Measurements from ENCODE around the gene KANSL3. TPM values are rescaled to one million over a fixed set of nuclear protein-coding genes. Genes with fewer than 3 reads are reported as not detected.

KANSL3 gene
- total and polyA plus RNA-seq, 2 experiments from 2014 or later: 8.9 to 31.4 TPM

- no peak for TF ChIP-seq REST (IDR thresholded peaks at IDR 0.05; ENCODE audit: unreplicated experiment)
These were observed 46.6 kb downstream of the KANSL3 start (continued) for GRCh38 chr2:96591494-96591893.

GRCh38 chr2:96591054-96591453 is 47.1 kb downstream of the KANSL3 start:
- H3K4me2 ChIP-seq: no peak overlapping the region
- DNase-seq (ENCODE audit: low spot score) (no peak), ATAC-seq (no peak)
- no peaks in the 10 kb centered on the region for H3K27me3 ChIP-seq (ENCODE audit: insufficient read depth)
- no peaks in the 10 kb centered on the region for H3K79me2 ChIP-seq (replicated peaks; ENCODE audit: insufficient read depth)
- no peak overlapping the region for H3K4me3 Mint-ChIP-seq
- H3K4me1 ChIP-seq (ENCODE audit: insufficient read depth): 0 out of 2 replicates have a peak, but pooled peaks cover 4% of the 10 kb centered on the region
- H3K9me3 Mint-ChIP-seq: no peaks in the 10 kb centered on the region
- H3K4me3 ChIP-seq: no peak overlapping the region
- H4K20me1 ChIP-seq (replicated peaks; ENCODE audit: insufficient read depth): no peaks in the 10 kb centered on the region; the same call in 1 of the 2 replicates
- peaks cover 9% of the 10 kb centered on the region; the same call in 2 of the 3 replicates for H3K4me1 Mint-ChIP-seq
- H3K27ac Mint-ChIP-seq: no peak overlapping the region
- H2AFZ ChIP-seq: no peak overlapping the region
- no peak overlapping the region for H3K27ac ChIP-seq (ENCODE audit: low read depth)
- H3K9me2 ChIP-seq (ENCODE audit: insufficient read depth): no peaks in the 10 kb centered on the region
- no peaks in the 10 kb centered on the region for H3K27me3 Mint-ChIP-seq (ENCODE audit: insufficient read depth, low read depth, poor library complexity)
- TF ChIP-seq ZNF114 (CRISPR knock-in tag; IDR thresholded peaks at IDR 0.05): no peak
- TF ChIP-seq CREB1 (CRISPR knock-in tag; IDR thresholded peaks at IDR 0.05; ENCODE audit: low read depth): no peak
- no peak for TF ChIP-seq EZH2 (IDR thresholded peaks at IDR 0.05; ENCODE audit: low read depth, unreplicated experiment)
- TF ChIP-seq POLR2AphosphoS5 (IDR thresholded peaks at IDR 0.05; ENCODE audit: low read depth): no peak
- TF ChIP-seq ETS1 (IDR thresholded peaks at IDR 0.05): no peak
- TF ChIP-seq JUNB (IDR thresholded peaks at IDR 0.05; ENCODE audit: unreplicated experiment): no peak
- TF ChIP-seq, protein P1, sequence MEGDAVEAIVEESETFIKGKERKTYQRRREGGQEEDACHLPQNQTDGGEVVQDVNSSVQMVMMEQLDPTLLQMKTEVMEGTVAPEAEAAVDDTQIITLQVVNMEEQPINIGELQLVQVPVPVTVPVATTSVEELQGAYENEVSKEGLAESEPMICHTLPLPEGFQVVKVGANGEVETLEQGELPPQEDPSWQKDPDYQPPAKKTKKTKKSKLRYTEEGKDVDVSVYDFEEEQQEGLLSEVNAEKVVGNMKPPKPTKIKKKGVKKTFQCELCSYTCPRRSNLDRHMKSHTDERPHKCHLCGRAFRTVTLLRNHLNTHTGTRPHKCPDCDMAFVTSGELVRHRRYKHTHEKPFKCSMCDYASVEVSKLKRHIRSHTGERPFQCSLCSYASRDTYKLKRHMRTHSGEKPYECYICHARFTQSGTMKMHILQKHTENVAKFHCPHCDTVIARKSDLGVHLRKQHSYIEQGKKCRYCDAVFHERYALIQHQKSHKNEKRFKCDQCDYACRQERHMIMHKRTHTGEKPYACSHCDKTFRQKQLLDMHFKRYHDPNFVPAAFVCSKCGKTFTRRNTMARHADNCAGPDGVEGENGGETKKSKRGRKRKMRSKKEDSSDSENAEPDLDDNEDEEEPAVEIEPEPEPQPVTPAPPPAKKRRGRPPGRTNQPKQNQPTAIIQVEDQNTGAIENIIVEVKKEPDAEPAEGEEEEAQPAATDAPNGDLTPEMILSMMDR (conservative IDR thresholded peaks at IDR 0.05; ENCODE audit: low read depth in 2 of 2): no peak
- TF ChIP-seq ZNF331 (CRISPR knock-in tag; IDR thresholded peaks at IDR 0.05; ENCODE audit: low read depth): no peak
- no peak for TF ChIP-seq NANOG (IDR thresholded peaks at IDR 0.05; ENCODE audit: borderline replicate concordance)
- no peak for TF ChIP-seq REST (IDR thresholded peaks at IDR 0.05; ENCODE audit: unreplicated experiment)
- H3K36me3 ChIP-seq (ENCODE audit: insufficient read depth): 0 out of 2 replicates have a peak, but pooled peaks cover 16% of the 10 kb centered on the region
- peaks cover 31% of the 10 kb centered on the region for H3K36me3 Mint-ChIP-seq (ENCODE audit: low read depth)
- H3F3A ChIP-seq (replicated peaks; ENCODE audit: low read depth): no peaks in the 10 kb centered on the region
